Mucosa of gallbladder (tissue), 1 donor: ENCODE results near the gene AKNA. TPM values are rescaled to one million over a fixed set of nuclear protein-coding genes. Genes with fewer than 3 reads are reported as not detected.

ENCODE experiments used
- DNase-seq: peaks from one replicate; pipeline ENCODE4 v3.0.0-alpha.2; 2020; ENCODE audit warnings: low spot score
- total RNA-seq: library from RNA; stranded (reverse); gene quantifications from one replicate; pipeline ENCODE4 v1.2.1, GENCODE V29; 2021
- donor health status: DM: no; HTN: no; CAD: no.

Gene AKNA
- total RNA-seq, 1 donor from 2014 or later: 41.0 TPM

DNA sequence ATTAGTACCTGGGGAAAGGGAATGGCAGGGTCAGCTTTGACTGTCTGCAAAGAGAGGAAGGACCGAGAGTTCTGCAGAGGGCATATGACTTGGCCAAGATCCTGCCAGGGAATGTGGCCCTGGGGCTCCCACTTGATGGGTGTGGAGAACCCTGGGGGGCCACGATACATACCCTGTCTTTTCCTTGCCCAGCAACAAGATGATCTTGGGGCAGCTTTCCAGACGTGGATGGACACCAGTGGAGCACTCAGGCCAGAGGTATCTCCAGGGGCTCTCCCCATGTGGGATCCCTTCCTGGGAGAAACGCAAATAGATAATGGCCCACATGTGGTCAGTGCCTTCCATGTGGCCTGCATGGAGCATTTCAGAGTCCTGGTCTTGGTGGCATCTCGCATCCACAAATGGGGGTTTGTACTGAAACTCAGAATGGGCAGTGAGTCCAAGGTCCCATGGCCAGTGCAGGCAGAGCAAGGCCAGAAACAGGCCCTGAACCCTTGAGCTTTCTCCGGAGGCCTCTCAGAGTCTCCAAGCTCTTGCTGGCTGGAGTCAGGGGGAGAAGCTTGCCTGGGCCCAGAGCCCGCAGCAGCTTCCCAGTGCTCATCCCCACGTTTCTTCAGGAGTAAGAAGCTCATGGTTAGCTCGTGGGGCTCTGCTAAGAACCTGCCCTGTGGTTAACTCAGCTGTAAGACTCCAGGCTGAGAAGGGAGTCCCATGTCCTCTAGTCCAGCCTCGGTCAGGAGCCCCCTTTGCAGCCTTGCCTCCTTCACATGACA is 83.2 kb downstream of the AKNA start:
- peak; percentile 4 for DNase-seq

DNA sequence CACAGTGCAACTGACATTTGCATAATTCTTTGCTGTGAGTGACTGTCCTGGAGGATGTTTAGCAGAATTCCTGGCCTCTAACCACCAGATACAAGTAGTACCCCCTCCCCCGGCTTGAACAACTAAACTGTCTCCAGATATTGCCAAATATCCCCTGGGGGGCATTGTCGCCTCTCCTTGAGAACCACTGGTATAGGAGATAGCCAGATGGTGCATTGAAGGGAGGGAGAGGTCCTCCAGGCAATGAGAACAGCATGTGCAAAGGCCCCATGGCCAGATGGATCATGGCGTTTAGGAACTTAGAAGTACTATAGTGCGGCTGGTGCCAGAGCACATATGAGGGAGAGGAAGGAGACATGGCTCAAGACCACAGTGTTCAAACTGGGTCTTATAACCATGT is 83.8 kb downstream of the AKNA start:
- peak; percentile 5 for DNase-seq

DNA sequence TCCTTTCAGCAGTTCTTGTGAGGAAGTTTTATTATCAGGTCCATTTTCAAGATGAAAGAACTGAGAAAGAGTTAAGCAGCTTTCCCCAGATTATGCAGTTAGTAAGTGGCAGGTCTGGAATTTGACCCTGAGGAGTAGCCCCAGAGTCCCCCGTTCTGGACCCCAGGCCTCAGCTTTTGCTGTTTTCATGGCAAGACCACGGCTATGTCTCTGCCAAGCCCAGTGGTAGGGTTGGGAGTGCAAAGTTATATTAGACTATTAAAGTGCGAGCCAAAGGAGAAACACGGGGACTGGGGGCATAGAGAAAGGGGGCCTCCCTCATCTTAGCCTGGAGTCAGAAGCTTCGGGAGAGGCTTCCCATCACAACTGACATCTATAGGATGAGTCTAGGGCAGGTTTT is 84.2 kb downstream of the AKNA start:
- no peak for DNase-seq

DNA sequence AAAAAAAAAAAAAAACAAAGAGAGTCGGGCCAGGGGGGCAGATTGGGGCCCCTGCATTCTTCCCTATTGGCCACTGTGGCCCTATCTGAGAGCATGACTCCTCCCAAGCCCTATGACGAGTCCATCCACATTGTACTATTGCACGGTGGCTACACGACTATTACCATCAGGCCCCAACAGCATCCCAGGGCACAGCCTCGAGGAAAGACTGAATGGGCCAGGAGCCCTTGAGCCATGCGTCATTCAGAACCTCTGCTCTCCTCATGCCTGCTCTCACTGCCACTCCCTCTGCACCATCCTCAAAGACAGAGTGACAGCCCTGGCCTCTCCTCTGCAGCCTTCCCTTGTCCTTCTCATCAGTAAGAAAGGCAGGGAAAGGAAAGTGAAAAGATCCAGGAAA is 85.1 kb downstream of the AKNA start:
- DNase-seq: no peak

DNA sequence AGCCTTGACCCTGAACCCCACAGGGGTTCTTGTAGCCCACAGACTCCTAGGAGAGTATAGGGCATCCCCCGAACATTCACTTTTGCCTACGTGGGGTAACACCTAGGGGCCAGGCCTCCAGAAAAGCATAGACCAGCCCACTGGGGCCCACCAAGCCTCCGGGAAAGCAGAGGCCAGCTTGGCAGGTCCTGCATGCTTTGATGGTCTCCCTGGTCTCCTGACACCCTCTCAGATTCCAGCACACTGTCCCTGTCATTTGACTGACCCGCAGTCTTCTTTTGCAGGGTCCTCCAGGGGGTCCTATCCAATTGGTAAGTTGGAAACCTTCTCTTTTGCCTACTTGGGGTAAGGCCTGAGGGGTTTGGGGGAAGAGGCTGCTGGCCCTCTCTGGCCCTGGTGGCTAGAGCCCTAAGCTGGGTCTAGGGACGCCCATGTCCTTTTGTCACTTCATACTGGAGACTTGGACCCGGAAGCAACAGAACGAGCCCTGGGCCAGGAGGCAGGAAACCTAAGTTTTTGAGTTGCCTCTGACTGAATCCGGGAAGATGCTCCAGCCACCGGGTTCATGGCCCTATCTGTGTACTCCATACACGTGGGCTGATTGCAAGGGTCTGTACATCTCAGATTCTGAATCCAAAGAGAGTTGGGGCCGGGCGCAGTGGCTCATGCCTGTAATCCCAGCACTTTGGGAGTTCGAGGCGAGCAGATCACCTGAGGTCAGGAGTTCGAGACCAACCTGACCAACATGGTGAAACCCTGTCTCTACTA is 85.8 kb downstream of the AKNA start:
- DNase-seq: peak; percentile 2

DNA sequence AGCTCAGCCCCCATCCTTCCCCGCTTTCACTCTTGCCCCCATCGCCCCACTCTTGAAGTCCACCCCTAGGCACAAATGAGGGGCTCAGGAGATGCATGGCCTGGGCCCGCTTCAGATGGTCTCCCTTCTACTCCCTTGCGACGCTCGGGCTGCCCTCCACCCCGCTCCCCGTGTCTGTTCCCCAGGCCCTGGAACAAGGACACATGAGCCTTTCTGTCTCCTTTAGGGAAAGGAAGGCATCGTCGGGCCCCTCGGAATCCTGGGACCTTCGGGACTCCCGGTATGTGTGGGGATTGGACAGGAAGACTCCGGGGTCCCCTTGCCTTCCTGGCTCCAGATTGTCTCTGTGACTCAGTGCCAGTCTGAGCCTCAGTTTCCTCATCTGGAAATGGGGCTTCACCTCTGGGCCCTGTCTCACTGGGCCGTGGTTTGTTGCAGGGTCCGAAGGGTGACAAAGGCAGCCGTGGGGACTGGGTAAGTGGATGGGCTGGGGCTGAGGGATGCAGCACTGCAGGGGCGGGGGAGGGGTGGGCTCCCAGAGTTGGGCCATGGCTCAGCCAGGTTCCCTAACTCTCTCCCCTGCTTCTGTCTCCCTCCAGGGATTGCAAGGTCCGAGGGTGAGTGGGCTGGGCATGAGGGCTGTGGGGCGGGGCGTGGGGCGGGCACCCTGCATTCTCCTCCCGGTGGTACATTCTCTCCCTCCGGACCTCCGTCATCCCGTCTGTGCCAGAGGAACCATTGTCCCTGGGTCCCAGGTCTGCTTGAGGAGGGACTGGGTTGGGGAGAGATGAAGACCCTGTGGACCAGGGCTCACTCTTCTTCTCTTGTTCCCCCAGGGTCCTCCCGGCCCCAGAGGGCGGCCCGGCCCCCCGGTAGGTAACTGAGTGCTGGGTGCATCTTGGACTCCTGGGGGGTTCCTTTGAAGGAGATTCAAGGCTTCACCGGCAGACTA is 86.7 kb downstream of the AKNA start:
- peak; percentile 5 for DNase-seq

DNA sequence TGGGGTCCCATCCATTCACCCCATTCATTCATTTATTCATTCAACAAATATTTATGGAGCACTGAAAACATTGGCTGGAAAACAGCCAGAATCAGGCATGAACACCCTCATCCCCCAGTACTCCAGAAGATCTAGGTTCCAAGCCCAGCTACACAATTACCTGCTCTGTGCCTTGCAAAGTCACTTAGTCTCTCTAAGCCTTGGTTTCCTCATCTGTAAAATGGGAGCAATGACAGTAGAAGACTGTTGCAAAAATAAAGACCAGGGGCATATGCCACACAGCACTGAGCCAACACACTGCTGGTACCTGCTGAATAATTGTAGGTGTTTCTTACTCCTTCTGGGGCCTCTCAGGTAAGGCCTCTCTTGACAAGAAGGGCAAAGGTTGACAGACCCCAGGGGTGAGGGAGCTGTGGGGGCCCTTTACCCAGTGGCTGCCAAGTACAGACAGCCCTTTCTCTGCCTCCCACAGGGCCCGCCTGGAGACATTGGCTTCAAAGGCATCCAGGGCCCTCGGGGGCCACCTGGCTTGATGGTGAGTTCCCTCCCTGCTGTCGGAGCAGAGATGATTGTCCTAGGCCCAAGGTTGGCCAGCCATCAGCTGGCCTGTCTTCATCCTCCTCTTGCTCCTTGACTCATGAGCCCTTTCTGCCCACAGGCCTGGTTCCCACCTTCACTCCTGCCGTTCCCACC is 87.5 kb downstream of the AKNA start:
- DNase-seq: no peak

DNA sequence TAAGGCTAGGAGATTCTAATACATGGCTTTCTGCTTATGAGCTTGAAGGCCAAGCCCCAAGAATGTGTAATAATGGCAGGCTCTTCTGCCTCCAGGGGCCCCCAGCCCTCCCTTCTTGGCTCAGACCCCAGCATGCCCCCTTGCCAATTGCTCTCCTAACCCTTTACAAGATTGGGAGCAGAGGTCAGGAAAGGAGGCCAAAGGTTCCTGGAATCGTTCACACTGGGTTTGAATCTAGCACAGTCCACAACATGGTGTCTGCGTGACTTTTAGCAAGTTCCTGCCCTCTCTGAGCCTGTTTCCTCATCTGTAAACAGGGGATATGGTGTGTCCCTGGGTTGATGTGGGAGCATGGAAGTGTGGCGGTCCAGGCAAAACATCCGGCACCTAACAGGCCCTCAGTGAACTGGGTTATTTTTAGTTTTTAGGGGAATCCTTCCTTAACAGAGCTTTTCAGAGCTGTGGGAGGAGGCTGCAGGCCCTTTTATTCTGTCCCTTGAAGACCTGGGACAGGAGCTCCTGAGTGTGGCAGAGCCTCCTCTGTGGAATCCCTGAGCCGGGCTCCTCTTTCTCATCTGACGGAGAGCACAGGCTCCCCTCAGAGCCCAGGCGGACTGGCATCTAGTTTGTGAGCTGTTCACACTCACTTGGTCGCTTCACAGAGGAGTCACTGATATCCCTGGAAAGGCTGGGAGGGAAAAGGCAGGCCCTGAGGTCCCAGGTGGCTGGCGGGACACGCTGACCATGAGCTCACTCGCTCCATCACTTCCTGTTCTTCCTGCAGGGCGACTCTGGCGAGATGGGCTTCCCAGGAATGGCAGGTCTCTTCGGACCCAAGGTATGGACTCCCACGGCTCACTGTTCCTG is 88.3 kb downstream of the AKNA start:
- DNase-seq: no peak

DNA sequence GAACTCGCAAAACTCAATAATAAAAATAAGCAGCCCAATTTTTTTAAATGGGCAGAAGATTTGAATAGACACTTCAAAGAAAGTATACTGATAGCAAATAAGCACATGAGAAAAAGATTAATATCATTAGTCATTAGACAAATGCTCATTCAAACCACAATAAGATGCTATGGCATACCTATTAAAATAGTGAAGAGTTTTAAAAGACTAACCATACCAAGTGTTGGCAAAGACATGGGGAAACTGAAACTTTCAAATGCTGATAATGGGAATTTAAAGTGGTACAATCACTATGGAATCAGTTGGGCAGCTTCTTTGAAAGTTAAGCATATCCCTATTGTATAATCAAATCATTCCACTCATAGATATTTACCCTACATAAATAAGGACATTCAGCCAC is 91.4 kb downstream of the AKNA start:
- no peak for DNase-seq

DNA sequence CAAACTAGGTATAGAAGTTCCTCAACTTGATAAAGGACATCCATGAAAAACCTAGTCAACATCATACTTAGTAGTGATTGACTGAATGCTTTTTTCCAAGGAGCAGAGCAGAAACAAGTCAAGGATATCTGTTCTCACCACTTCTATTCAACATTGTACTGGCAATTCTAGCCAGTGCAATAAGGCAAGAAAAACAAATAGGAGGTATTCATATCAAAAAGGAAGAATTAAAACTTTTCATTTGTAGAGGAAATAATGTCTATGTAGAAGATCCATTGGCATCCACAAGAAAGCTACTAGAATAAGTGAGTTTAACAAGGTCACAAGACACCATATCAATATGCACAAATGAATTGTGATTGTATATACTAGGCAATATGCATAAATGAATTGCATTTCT is 93.1 kb downstream of the AKNA start:
- DNase-seq: no peak

DNA sequence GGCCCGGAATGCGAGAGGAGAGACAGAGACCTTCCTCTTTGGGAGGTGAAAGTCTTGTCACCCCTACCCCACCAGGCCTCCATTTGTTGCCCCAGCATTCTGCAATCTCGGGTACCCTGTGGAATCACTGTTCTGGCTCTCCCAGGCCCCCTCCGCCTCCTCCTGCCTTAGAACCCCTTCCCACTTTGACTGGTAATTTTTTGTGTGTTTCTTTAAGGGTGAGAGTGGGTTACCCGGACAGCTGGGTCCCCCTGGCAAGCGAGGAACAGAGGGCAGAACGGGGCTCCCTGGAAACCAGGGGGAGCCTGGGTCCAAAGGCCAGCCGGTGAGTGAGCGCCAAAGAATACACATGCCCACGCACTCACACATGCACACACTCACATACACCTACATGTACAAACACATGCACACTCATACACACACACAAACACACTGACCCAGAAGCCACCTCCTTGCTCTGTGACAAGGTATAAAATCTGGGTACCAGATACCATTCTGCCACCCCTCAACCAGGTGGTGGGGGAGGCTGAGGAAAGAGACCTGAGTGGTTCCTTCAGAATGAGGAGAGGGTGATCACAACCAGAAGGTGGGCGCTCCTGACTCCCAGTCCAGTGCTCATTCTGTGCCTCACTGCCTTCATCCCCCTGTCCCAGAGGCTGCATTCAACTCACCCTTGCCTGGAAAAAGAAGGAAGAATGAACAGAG is 95.7 kb downstream of the AKNA start:
- no peak for DNase-seq

DNA sequence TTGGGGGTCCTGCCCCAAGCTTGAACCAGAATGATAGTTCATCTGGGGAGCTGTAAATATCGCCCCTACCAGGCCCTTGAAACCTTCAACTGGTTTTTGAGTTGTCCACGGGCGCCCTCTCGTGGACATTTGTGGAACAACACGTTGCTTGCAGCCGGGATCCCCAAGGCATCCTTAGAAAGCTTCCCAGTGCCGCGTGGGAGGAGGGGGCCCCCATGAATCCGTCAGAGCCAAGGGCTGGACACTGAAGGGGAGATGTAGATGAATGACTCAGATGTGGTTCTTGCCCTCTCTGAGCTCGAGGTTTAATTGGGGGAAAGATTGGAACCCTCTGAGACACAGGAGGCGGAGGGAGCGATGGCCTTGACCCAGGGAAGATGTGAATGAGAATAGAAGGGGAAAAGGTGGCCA is 96.7 kb downstream of the AKNA start:
- peak; percentile 75 for DNase-seq

DNA sequence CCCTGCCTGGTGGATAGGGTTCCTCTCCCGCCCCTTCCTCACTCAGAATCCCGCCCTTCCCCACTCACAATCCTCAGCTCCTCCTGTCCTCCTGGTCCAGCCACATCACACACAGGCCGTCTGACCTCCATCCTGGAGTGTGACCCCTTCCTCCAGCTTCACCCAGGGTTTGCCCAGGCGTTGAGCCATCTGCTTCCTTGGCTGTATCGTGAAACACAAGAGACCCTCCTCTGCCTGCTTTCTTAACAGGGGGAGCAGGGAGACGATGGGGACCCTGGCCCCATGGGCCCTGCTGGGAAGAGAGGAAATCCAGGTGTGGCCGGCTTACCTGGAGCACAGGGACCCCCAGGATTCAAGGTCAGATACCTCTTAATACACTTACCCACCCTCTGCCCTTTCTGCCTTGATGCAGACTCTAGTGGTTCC is 97.2 kb downstream of the AKNA start:
- DNase-seq: no peak

DNA sequence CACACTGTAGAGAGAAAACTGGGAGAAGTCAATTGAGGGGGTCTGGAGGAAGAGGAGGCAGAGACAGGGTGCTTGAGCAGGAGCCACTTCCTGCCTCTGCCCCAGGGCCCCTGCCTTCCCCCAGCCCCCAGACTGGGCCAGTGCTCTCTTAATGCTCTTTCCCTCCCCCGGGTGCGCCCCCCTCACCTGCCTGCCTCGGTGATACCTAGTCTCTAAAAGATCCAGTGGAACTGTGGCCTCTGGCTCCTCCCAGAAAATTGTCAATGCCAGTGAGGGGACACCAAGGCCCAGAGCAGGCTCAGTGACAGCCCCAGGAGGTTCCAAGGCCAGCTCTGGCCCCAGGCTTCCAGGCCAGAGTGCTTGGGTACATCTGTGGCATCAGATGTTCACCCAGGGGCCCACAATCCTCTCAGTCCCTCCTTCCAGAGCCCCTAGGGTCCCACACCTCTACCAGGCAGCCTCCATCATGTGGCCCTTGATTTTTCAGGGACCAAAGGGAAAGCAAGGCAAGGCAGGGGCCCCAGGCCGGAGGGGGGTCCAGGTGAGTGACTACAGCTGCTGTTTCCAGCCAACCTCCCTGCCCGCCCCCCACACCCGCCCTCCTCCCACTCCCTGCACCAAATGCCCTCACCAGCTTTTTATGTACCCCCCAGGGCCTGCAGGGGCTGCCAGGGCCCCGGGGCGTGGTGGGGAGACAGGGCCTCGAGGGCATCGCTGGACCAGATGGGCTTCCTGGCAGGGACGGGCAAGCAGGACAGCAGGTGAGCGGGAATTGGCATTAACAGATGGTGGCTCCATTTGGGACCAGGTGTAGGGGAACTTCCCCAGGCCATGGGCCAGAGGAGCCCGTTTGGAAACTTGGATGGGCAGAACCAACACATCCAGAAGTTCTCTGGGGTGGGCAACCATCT is 98.0 kb downstream of the AKNA start:
- DNase-seq: no peak

DNA sequence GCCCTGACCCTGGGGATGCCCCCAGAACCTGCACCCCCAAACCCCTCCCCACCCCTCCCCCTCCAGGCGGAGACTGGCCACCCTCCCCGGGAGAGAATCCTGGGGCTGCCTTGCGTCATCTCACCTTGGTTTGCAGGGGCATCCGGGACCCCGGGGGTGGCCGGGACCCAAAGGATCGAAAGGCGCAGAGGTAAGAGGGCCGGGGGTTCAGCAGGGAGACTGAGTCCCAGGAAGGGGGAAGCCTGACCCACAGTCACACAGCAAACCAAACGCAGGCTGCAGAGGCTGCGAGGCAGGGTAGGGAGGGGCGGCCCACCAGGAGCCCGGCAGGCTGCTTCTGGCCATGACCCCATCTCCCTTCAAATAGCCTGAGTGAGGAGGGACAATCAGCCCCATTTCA is 98.7 kb downstream of the AKNA start:
- DNase-seq: no peak

DNA sequence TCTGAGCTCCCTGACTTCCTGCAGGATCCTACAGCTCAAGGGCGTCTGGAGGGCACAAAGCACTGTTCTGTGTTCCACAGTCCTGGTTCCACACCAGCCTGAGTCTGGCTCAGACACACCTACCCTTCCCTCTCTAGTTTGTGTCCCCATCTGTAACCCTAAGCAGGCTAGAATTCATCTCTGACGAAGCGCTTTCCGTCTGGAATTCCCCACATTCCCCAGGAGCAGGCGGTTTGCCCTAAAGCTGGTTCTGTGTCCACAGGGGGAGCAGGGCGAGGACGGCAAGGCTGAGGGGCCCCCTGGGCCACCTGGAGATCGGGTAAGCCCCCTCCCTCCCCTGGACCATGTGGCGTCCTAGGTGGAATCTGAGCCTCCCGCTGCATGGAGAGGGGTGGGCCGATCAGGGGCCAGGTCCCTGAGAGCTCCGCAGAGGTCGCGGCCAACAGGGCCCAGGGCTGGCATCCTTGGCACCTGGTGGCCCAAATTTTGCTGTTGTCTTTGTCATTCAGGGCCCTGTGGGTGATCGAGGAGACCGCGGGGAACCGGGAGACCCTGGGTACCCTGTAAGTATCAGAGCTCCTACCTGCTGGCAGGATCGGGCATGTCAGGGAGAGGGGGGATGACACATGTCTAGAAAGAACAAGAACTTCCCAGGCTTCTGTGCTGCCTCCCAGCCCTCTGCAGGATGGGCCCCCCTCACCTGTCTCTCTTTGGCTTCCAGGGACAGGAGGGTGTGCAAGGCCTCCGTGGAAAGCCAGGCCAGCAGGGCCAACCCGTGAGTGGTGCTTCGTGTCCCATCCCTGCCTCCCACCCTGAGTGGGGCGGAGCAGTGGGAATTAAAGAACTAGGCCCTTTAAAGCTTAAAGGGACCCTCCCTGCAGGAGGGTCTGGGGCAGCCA is 99.3 kb downstream of the AKNA start:
- no peak for DNase-seq

DNA sequence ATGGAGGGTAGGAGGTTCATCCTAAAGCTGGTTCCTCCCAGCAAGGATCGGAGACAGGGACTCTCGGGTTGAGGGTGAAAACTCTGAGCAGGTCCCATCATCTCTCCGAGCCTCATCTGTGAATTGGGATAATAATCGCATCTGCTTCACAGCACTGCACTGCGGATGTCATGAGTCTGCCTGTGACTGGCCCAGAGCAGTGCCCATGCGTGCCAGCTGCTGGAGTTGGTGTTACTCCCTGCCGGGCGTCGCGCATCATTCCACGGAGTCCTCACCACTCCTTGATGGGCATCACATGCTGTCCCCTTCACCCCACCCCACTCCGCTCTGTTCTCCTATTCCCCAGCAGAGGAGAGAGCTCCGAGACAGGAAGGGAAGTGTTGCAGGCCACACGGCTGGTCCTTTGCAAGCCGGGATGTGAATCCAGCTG is 100.0 kb downstream of the AKNA start:
- no peak for DNase-seq
